AG20443 (cell line): ENCODE measurements around the gene RNF5.
"Not testable (repeated sequence)": the region's sequence is repeated elsewhere in the genome, so short reads cannot be mapped to it uniquely, and the experiment has no call there.

Experiments used
- DNase-seq: peaks from one replicate; pipeline ENCODE4 v3.0.0; 2012; ENCODE audit warnings: low spot score, mixed read lengths

The RNF5 gene

GRCh38 chr6:32210191-32210601 is 32.0 kb downstream of the RNF5 start:
- DNase-seq, result no peak

- not testable (repeated sequence) for DNase-seq
Observed at GRCh38 chr6:32211432-32211831, 33.2 kb downstream of the RNF5 start.

GRCh38 chr6:32212076-32212760 is 34.0 kb downstream of the RNF5 start:
- DNase-seq, result no peak

- DNase-seq, result no peak
Observed at GRCh38 chr6:32213649-32214048, 35.4 kb downstream of the RNF5 start.

- DNase-seq, result no peak
Observed at GRCh38 chr6:32214126-32214525, 35.9 kb downstream of the RNF5 start.

- no peak for DNase-seq
Observed at GRCh38 chr6:32215617-32216016, 37.4 kb downstream of the RNF5 start.

GRCh38 chr6:32216285-32216684 is 38.1 kb downstream of the RNF5 start:
- no peak for DNase-seq

- no peak for DNase-seq
Observed at GRCh38 chr6:32216998-32217397, 38.8 kb downstream of the RNF5 start.

- no peak for DNase-seq
Observed at GRCh38 chr6:32218167-32218566, 40.0 kb downstream of the RNF5 start.

GRCh38 chr6:32220021-32220420 is 41.8 kb downstream of the RNF5 start:
- DNase-seq, result no peak

GRCh38 chr6:32222333-32223230 is 44.4 kb downstream of the RNF5 start:
- no peak for DNase-seq

- DNase-seq, result no peak
Observed at GRCh38 chr6:32223258-32224235, 45.3 kb downstream of the RNF5 start, which contains the start of gene NOTCH4. NOTCH4 (minus strand) TSS chr6:32224067; CDS start chr6:32223928, 139 bp downstream.

- DNase-seq, result no peak
Observed at GRCh38 chr6:32224696-32225095, 46.5 kb downstream of the RNF5 start.

- DNase-seq, result no peak
Observed at GRCh38 chr6:32226434-32226833, 48.2 kb downstream of the RNF5 start.
